HG03045 (cell line): Measurements from ENCODE around the gene JARID2.

Experiments used
- ATAC-seq: cut with Tn5 transposase; IDR thresholded peaks from one replicate; pipeline ENCODE4 v1.9.1; 2021; ENCODE audit warnings: mild to moderate bottlenecking, moderate library complexity; ENCODE audit not compliant: unreplicated experiment

Gene JARID2

GRCh38 chr6:15512721-15513120 is 266.9 kb downstream of the JARID2 start:
- no peak for ATAC-seq

GRCh38 chr6:15513131-15513771 is 267.4 kb downstream of the JARID2 start:
- no peak for ATAC-seq

- no peak for ATAC-seq
Measured at GRCh38 chr6:15513801-15514711, 268.2 kb downstream of the JARID2 start.

DNA sequence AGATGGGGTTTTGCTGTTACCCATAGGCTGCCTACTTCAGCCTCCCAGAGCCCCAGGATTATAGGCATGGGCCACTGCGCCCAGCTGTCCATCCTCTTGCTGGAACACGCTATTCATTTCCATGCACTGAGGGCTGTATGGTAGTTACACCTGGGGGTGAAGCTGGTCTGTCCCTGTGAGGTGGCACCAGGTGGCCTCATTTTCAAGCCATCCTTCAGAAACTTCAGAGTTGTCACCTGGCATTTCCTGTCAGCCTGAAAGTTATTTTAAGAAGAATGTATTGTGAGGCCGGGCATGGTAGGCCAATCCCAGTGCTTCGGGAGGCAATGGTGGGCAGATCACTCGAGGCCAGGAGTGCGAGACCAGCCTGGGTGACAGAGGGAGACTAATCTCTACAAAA is 269.4 kb downstream of the JARID2 start:
- ATAC-seq: no peak

DNA sequence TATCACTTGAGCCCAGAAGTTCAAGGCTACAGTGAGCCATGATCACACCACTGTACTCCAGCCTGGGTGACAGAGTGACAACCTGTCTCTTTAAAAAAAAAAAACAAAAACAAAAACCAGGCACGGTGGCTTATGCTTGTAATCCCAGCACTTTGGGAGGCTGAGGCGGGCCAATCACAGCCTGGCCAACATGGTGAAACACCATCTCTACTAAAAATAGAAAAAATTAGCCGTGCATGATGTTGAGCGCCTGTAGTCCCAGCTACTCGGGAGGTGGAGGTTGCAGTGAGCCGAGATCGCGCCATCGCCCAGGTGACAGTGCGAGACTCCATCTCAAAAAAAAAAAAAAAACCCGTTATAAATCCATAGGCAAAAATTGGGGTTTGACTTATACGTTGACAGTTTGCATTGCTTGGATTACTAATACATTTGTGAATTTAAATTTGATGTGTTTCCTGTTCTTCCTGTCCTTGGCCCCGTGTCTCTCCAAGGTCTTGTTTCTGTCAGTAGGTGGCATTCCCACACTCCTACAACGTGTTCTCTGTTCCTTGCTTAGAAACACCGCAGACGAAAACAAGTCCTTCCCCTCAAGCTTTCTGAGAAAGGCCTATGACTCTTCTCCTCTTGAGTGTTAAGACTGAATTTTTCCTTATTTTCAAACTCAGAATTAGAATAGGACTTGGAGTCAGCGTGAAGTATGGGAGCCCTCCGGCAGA is 269.9 kb downstream of the JARID2 start:
- no peak for ATAC-seq

GRCh38 chr6:15516378-15516777 is 270.5 kb downstream of the JARID2 start:
- no peak for ATAC-seq

DNA sequence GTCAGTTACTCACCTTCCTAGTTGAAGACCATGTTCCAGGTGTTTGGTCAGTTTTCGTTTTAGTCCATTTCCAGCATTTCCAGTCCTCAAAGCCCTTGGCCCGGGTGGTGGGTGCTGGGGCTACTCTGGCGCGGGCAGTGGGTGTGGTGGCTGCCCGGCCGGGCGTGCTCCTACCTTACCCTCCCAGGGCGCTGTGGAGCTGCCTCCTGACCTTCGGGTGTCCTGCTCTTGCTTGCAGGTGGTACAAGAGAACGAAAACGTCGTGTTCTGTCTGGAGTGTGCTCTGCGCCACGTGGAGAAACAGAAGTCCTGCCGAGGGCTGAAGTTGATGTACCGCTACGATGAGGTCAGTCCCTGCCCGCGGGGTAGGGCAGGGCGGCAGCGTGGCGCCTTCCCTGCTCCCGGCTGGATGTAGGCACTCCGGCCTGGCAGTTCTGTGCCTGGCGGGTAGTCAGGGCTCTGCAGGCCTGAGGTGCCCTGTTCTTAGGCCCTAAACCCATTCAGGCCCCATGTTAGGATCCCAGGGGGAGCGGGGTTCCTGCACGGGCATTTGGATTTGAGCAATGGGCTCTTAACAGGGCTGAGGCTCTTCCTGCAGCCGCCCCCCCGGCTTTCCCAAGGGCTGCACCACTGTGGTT is 271.2 kb downstream of the JARID2 start:
- ATAC-seq: no peak

GRCh38 chr6:15517600-15517999 is 271.7 kb downstream of the JARID2 start:
- ATAC-seq: no peak

DNA sequence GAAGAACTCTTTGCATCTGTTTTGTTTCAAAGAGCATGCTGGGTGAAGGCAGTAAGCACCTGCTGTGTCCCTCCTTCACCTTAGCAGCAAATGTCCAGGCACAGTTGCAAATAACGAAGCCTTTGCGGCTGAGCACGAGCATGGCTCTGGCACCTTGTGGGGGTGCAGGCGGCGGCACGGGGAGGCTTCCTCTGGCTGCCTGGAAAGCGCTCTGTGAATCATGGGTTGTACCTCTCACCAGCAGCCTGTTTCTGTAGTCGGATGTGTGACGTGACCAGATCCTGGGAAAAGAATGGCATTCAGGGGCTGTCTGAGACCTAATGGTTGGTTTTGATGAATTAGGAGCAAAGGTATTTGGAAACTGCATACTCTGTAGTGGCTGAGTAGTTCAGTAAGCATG is 272.2 kb downstream of the JARID2 start:
- no peak for ATAC-seq

- ATAC-seq: no peak
Measured at GRCh38 chr6:15518878-15519277, 273.0 kb downstream of the JARID2 start.

DNA sequence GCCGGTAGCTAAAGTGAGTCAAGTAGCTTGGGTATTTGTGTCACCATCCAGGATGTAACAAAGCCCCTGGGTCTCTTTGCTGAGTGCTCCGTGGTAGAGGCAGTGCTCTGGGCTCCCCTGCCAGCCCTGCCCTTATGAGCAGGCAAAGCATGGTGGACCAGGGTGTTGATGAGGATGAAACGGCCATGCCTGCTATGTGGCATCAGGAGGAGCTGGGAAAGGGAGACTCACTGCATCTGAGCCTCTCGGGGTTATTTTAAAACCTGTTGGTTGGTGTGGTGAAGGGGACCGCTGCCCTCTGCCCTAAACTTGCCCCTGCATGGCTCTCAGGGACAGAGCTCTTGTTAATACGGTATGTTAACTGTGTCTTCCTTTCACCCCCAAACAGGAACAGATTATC is 273.8 kb downstream of the JARID2 start:
- no peak for ATAC-seq

- no peak for ATAC-seq
Measured at GRCh38 chr6:15520626-15521203, 274.8 kb downstream of the JARID2 start.

DNA sequence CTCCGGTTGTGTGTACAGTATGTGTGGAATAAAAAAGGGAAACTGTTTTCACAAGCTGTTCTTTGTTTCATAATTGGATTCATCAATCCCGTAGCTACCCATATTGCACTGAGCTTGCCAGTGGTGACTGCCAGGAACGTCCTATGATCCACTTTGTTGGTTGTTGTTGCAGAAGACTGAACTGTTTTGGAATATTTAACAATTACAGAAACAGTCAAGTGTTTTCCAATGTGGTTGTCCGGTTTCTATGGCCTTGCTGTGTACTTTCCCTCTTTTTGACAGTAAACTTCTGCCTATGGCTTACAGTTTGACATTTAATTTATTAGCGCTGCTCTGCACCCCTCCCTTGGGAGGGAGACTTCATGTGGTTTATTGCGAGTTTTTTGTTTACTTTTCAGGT is 275.7 kb downstream of the JARID2 start:
- no peak for ATAC-seq

DNA sequence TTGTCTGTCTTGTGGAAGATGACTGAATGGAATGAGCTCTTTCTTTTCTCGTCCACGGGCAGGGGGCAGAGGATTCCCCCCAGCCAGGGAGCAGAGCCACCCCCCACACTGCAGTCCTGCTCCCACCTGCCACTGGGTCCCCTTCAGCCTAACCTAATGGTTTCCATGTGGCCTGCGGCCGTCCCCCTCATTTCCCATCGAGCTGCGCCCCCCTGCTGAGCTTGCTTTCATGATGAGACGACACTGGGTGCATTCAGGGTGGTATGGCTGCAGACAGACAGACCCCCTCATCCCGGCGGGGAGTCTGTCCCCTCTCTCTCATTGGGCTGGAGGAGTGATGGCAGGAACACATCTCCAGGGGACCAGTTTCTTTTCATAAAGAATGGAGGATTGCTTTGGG is 276.2 kb downstream of the JARID2 start:
- no peak for ATAC-seq

DNA sequence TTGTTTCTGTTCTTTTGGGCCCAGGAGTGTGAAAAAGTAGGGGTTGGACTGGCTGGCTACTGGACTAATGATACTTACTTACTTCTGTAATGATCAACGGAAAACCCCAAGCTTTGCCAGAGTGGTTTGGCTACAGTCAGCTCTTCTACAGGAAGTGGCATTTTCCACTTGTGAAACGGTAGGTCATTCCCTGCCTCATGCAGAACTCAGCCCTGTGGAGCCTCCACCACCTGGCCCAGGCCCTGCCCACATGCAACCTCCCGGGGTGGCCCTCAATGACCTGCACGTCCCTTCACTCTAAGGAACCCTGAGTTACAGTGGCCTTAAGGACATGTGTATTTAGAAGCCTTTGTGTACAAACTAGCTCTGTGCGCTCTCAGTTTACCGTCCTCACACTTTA is 276.6 kb downstream of the JARID2 start:
- ATAC-seq: no peak

DNA sequence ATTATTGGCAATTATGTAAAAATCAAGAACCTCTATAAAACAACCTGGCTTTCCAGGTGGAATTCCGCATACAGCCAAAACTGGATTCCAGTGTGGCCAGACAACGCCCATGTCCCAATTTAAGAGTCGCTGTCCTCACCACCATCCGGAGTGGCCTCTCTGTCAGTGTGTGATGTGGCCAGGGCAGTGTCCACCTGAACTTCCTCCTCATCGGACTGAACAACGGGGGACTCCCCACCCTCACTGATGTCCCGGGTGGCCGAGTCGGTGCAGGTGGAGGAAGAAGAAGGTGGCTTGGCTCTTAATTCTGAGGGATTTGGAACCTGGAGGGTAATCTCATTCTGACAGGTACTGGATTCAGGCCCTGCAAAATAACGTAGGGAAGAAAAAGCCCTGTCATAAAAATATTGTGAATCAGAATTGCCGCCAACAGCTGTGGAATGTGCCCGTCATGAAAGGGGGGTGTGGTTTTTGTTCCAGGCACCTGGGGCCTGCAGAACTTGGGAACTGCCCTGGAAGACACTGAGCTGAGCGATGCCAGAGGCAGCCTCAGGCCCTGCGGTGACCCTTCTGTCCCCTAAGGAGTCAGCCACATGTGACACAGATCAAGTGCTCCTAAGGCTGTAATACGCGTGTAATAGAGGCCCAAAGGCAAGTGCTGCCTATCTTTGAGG is 277.1 kb downstream of the JARID2 start:
- no peak for ATAC-seq

GRCh38 chr6:15523679-15524630 is 278.1 kb downstream of the JARID2 start:
- ATAC-seq: no peak

GRCh38 chr6:15524861-15525401 is 279.1 kb downstream of the JARID2 start:
- no peak for ATAC-seq

- no peak for ATAC-seq
Measured at GRCh38 chr6:15526212-15526701, 280.4 kb downstream of the JARID2 start.
